Fibroblast of peridontal ligament (primary cell): Measurements from ENCODE around the gene SLC38A7.
A peak's percentile ranks its signal among the peaks of the same experiment; 100 is the strongest.
"Not testable (repeated sequence)": the region's sequence is repeated elsewhere in the genome, so short reads cannot be mapped to it uniquely, and the experiment has no call there.

Experiments
- DNase-seq: peaks from one replicate; pipeline ENCODE4 v3.0.0-alpha.2; 2010; ENCODE audit errors: extremely low read depth

Gene SLC38A7

DNA sequence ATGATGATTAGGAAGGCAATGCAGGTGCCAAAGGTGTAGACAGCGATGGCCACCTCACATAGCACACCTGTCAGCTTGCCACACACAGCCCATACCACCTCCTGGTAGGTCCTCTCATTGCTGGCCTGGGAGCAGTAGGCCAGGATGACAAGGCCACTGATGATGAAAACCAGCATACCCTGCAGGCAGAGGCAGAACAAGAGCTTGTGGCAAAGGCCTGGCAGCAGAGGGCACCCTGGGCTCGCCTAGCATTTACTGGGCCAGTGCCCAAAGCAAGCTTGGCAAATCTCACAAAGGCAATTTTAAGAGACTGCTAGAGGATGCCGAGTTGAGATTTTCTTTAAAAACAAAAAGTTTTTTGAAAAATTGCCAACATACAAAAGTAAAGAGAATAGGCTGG lies 5.9 kb downstream of the SLC38A7 start:
- DNase-seq: peak; percentile 65

DNA sequence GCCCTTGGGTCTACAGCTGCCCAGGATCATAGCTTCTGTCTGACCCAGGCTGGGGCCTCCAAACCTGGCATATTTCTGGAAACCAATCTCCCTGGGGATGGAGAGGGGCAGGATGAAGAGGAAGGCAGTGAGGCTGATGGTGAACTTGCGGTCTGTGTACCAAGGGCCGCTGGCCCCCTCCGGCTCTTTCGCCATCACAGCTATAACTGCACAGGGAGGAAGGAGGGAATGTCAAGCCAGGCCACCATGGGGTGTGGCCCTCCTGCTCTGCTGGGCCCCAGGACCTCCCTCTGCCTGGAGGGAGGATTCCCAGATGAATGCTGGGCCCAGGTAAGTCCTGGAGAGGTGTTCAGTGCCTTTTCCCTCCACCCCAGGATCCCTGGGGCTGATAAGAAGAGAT lies 6.3 kb downstream of the SLC38A7 start:
- no peak for DNase-seq

DNA sequence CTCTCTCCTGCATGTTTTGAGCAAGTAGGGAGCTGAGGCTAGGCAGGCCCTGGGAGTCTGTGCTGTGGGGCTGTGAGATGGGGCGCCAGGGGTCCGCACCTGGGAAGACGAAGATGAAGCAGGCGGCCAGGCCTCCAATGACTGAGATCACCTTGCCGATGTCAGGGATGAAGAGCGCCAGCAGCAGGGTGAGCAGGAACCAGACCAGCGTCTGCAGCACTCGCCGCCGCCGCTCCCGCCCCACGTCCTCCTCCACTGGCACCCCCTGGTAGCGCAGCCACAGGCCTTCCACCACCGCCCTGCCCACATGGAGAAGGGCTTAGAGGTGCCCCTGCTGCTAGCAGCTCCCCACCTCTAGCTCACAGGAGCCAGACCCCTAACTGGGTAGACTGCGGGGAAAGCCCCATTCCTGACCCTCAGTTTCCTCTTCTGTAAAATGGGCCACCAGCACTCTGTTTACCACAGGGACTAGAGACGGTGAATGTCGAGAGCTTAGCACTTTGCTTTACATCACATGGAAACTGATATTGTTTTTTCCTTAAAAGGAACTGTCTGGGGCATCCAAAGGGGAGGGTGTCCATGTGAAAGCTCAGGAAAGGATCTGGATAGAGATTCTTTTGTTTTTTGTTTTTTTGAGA lies 13.5 kb downstream of the SLC38A7 start:
- no peak for DNase-seq

DNA sequence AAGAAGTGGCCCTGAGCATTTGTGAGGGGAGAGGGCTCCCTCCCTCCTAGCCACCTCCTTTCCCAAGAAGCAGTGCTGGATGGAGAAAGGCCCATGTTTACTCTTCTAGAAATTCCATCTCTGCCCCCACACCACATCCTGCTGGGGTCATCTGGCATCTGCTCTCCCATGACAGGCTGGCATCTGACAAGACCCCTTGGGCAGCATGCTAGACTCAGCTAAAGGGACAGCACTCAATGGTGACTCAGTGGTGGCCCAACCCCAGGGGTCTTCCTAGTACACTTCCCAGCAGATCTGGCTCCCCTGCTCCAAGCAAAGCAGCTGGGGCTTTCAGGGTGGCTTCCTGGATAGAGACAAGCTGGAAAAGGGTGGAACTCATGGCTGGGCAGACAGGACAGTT lies 14.4 kb downstream of the SLC38A7 start:
- no peak for DNase-seq

DNA sequence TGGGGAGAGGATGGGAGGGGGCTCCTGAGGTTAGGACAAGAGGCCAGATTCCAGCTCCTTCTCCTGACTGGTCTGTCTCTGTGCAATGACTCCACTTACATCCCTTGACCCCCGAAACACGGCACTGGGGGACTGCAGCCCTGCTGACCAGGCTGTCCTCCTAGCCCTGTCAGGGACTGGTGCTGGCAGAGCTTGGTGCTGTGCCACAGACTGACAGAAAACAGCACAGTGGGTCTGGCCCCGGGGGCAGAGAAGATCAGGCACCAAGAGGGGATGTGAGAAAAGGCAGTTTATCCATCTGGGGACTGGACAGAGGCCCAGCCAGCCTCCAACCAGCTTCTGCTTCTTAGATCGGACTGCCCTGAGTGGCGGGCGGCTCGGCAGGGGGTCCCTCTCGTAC lies 19.4 kb downstream of the SLC38A7 start:
- DNase-seq: no peak

DNA sequence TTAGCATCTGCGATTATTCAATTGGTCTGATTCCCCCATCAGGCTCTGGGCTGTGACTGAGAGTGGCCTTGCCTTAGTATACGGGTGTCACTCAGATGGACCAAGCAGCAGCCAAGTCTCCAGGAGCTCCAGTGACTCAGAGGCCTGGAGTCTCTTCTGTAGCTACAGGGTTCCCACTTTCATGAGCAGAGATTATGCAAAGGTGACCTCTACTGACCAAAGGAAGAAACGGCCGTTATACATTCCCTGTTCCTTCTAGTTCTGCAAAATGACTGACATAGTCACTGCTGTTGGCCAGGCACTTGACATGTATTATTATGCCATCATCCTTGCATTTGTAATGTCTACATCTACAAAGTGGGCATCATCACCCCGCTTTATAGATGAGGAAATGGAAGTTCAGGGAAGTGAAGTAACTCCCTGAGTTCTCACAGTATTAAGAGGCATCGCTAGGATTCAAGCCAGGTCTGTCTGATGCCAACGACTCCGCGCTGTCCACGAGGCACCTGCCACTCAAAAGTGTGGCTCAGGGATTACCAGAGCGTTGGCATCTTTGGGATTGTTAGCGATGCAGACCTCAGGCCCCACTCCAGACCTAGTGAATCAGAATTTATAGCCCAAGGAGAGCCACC lies 23.3 kb downstream of the SLC38A7 start:
- peak; percentile 89 for DNase-seq

DNA sequence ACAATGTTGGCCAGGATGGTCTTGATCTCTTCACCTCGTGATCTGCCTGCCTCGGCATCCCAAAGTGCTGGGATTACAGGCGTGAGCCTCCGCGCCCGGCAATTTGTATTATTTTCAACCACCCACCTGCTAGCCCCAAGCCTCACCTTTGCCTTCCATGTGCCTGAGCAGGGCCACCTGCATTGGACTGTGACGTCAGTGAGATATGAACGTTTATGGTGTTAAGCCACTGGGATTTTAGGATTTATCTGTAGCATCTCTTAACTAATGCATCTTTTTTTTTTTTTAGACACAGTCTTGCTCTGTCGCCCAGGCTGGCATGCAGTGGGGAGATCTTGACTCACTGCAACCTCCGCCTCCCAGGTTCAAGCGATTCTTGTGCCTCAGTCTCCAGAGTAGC lies 24.7 kb downstream of the SLC38A7 start:
- DNase-seq: not testable (repeated sequence)

DNA sequence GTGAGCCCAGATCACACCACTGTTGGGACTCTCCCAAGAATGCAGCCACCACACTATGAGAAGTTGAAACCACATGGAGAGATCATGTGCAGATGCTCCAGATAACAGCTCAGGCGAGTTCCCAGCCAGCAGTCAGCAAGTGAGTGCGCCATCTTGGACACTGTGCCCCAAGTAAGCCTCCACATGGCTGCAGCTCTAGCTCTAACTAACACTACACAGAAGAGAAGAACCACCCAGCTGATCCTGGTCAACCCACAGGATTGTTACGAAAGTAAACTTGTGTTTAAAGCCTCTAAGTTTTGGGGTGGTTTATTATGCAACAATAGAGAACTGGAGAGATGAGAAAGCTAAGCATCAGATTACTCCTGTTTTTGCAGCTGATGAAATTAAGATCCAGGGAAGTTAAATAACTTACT lies 25.8 kb downstream of the SLC38A7 start:
- DNase-seq: peak; percentile 73

DNA sequence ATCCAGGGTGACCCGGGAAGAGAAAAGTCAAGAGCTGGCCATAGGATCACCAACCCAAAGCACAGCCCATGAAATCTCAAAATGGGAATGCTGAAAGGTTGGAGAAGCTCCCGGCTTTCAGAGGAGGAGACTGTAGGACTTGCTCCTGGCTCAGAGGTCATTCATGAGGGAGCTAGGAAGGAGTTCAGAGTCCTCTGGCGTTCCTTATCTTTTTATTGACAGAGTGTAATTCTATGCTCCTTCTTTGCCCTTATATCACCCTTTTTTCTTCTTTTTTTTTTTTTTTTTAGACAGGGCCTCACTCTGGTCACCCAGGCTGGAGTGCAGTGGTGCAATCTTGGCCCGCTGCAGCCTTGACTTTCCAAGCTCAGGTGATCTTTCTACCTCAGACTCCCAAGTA lies 27.7 kb downstream of the SLC38A7 start:
- DNase-seq: no peak

DNA sequence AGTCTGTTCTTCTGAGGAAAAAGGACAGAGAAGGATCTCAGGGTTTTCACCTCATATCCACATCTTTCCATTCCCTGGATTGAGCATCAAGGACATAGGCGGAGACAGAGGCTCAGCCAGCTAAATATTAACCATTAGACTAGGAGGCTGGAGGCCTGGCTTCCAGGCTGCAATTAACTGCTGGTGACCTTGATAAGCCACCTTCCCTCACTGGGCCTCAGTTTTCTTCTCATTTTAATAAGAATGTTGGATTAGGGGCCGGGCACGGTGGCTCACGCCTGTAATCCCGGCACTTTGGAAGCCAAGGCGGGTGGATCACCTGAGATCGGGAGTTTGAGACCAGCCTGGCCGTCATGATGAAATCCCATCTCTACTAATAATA lies 29.4 kb downstream of the SLC38A7 start:
- no peak for DNase-seq

DNA sequence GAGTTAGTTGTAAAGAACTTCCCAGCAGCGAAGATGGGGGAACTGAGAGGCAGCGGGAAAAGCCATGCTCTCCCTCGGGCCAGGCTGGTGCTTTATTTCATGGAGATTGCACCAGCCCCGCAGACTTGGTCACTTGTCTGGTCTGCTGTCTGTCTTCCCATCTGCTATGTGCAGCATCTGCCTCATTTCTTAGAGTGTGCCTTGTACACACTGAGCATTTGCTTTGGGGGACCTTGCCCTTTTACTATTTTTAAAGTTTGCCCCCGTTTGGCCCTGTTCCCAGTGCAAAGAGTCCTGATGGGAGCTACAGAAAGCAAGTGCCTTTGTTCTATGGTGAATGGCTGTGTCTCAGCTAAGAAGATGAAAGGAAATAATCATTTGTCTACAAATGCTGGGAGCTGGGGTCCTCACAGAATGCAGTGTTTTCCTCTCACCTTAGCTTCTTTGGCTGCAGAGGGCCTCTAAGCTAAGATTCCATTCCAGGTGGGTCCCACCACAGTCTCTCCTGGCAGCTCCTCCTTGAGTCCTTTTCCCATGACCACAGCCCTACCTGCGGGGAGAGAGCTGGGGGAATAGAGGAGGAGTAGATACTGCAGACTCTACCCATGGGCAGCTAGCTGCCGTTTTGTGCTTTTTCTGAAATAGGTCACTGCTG lies 29.9 kb downstream of the SLC38A7 start:
- no peak for DNase-seq

DNA sequence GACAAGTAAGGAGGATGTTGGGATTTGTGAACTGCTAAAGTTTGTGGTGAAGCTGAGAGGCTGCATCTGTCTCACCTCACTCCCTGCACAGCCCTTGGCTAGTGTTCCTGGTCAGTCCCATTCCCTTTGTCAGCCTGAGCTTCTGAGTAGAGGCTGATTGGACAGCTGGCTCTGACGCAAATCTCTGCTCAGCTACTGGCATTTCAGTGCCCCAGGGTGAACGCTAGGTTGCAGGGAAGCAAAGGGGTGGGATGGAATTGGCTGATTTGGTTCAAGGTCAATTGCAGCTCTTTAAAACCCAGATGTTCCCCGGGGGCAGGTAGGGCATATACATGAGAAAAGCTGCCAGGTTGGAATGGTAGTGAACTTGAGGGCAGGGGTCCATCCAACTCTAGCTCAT lies 31.8 kb downstream of the SLC38A7 start:
- DNase-seq: no peak

DNA sequence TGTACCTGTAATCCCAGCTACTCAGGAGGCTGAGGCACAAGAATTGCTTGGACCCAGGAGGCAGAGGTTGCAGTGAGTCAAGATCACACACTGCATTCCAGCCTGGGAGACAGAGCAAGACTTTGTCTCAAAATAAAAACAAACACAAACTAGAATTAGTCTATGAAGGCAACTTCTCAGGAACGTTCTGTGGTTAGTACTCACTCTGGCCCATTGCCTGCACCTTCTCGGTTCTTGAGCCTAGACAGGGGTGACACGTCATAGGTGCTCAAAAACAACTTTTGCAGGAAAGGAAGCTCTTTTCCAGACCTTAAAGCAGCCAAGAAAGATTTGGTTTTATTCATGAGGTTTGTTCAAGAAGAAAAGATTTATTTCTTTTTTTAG lies 32.6 kb downstream of the SLC38A7 start:
- peak; percentile 38 for DNase-seq

DNA sequence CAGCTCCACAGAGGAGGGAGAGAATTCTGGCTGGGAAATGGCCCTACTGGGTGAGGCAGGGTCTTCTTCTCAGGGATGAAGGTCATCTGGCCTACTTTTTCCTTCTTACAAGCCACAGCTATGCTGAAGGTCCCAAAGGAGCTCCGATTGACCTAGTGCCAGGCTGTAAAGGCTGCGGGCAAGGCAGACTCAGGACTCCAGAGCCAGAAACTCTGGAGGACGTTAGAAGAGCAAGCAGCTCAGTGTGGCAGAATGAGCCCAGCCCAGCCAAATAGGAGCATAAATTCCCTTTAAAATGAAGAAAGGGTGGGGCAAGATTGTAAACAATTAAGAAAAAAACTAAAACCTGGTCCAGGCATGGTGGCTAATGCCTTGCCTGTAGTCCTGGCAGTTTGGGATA lies 34.9 kb downstream of the SLC38A7 start:
- peak; percentile 33 for DNase-seq

DNA sequence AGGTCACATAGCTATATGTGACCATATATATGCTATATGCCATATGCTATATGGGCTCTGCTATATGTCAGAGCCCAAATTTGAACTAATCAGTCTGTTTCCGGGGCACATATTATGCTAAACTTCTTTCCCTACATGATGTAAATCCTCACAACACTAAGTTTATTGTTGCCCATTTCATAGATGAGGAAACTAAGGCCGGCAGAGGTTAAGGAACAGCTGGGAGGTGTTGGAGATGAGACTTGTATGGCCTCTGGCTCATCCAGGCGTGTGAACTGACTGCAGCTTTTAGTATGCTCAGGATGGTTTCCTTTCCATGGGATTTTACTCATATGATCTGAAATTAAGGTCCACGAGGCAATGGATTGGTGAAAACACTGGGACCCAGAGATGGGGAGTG lies 37.5 kb downstream of the SLC38A7 start:
- DNase-seq: no peak

DNA sequence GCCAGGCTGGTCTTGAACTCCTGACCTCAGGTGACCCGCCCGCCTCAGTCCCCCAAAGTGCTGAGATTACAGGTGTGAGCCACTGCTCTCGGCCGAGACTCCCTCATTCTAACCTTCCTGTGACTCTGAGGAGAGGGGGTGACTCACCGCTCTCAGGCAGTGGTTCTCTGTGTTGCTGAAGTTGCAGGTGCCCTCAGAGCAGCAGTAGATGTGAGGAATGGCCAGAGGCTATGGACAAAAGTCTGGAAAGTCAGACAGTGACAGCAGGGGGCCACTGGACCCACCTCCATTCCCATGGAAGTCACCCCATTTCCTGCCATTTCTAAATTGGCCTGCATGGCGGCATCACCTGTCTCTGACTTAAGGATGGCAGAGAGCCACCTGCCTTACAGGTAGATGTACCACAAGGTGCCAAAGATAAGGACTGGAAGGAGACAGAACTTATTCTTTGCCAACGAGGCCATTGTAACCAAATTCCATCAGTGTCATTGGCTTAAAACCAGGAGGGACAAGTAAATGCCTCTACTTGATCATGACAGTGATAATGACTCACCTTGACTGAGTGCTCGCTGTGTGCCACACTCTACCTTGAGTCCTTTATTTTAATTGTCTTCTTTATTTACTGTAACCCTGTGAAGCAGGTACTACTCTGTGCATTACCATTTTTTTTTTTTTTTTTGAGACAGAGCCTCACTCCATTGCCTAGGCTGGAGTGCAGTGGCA lies 39.6 kb downstream of the SLC38A7 start:
- no peak for DNase-seq

DNA sequence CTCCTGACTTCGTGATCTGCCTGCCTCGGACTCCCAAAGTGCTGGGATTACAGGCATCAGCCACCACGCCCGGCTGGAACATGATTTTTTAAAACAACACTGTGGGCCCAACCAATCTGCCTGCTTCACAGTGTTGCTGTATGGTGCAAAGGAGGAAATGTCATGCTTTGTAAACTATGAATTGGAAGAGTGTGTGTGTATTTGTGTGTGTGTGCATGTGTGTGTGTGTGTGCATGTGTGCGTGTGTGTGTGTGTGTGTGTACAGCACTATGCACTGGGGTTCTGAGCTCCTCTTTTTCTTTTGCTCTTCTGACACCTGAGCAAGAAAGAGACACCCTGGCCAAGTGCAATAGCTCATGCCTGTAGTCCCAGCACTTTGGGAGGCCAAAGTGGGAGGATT lies 40.5 kb downstream of the SLC38A7 start:
- no peak for DNase-seq

DNA sequence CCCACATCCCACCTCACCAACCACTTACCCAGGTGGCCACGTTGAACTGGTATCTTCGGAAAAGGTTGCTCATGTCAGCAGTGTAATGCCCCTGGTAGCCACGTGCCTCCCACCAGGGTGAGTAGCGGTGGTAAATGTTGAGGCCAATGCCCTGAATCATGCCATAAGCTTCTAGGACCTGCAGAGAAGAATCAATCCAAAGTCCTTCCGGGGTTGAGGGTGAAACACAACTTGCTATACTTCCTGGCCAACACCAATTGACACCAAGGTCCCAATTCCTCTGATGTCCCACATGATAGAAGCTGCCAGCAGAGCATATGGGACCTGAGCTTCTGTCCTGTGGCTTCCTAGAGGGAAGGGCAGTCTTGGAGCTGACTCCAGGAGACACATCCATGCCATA lies 43.6 kb downstream of the SLC38A7 start:
- DNase-seq: no peak

DNA sequence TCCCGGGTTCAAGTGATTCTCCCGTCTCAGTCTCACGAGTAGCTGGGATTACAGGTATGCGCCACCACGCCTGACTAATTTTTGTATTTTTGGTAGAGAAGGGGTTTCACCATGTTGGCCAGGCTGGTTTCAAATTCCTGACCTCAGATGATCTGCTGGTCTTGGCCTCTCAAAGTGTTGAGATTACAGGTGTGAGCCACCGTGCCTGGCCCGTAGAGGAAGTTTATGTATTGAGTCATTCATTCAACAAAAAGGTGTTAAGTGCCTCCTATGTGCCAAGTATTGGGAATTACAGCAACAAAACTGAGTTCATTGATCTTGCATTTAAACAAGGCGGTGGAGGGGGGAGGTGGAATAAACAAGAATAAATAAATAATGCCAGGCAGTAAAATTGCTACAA lies 44.7 kb downstream of the SLC38A7 start:
- DNase-seq: no peak

DNA sequence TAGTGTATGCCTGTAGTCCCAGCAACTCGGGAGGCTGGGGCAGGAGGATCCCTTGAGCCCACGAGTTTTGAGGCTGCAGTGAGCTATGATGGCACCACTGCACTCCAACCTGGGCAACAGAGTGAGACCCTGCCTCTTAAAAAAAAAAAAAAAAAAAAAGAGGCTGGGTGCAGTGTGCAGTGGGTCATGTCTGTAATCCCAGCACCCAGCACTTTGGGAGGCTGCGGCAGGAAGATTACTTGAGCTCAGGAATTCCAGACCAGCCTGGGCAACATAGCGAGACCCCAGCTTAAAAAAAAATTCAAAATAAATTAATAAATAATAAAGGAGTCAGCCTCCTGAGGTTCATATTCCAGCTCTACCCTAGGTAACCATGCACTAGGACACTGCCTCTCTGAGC lies 45.3 kb downstream of the SLC38A7 start:
- no peak for DNase-seq

DNA sequence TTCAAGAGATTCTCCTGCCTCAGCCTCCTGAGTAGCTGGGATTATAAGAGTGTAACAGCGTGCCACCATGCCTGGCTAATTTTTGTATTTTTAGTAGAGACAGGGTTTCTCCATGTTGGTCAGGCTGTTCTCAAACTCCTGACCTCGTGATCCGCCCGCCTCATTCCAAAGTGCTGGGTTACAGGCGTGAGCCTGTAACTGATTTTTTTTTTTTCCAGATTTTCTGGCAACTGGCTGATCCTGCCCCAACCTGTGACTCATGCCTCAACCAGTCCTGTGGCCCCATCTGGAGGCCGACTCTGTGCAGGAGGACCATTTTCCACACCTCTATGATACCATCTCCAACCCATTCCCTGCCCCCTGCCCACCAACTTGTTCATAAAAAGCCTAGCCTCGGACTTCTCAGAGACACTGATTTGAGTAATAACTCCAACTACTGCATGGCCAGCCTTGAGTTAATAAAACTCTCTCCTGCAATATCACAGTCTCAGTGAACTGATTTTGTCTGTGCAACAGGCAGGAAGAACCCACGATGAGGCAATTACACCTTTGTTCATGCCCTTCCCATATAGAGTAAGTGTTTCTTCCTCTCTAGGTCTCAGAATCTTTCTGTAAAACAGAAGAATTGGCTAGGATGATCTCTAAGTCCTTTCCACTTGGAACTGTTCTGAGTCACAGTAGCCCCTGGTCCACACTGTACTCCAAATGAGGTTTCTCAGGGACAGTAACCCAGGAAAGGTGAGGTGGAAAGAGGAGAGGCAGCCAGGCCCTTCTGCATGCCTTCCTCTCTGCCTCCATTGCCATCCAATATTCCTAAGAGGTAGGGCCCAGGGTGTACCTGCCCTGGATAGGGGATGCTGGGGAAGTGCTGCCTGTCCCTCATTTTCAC lies 46.2 kb downstream of the SLC38A7 start:
- DNase-seq: peak; percentile 91

DNA sequence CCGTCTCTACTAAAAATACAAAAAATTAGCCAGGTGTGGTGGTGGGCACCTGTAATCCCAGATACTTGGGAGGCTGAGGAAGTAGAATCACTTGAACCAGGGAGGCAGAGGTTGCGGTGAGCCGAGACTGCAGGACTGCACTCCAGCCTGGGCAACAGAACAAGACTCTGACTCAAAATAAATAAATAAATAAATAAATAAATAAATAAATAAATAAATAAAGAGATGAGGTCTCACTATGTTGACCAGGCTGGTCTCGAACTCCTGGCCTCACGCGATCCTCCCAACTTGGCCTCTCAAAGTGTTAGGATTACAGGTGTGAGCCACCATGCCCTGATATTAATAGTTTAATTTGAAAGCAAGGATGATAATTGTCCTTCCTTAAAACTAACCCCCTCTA lies 47.5 kb downstream of the SLC38A7 start:
- DNase-seq: not testable (repeated sequence)
